GM21423 (cell line): ENCODE results near the gene USP34.
"Not testable (repeated sequence)": the region's sequence is repeated elsewhere in the genome, so short reads cannot be mapped to it uniquely, and the experiment has no call there.

ENCODE experiments used
- ATAC-seq: cut with Tn5 transposase; IDR thresholded peaks from one replicate; pipeline ENCODE4 v1.9.1; 2021; ENCODE audit warnings: mild to moderate bottlenecking, moderate library complexity; ENCODE audit not compliant: unreplicated experiment

Gene USP34

DNA sequence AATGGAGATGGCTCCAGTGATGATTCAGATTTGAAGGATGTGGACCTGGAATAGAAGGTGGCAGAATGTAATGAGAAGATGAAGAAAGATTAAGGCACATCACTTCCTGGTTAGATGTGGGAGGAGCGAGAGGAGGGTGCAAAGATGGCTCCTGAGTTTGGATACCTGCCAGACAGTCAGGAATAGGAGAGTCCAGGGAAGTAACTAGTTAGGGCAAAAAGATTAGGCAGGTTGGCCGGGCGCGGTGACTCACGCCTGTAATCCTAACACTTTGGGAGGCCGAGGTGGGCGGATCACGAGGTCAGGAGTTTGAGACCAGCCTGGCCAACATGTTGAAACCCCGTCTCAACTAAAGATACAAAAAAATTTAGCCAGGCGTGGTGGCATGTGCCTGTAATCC, 303.3 kb downstream of the USP34 start:
- no peak for ATAC-seq

GRCh38 chr2:61165946-61166345, 304.9 kb downstream of the USP34 start:
- no peak for ATAC-seq

DNA sequence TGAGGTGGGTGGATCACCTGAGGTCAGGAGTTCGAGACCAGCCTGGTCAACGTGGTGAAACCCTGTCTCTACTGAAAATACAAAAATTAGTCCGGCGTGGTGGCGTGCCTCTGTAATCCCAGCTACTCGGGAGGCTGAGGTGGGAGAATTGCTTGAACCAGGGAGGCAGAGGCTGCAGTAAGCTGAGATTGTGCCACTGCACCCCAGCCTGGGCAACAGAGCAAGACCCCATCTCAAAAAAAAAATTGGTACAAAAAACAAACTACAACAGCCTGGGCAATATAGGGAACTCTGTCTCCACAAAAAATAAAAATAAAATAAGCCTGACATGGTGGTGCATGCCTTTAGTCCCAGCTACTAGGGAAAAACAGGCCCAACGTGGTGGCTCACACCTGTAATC, 305.8 kb downstream of the USP34 start:
- not testable (repeated sequence) for ATAC-seq

DNA sequence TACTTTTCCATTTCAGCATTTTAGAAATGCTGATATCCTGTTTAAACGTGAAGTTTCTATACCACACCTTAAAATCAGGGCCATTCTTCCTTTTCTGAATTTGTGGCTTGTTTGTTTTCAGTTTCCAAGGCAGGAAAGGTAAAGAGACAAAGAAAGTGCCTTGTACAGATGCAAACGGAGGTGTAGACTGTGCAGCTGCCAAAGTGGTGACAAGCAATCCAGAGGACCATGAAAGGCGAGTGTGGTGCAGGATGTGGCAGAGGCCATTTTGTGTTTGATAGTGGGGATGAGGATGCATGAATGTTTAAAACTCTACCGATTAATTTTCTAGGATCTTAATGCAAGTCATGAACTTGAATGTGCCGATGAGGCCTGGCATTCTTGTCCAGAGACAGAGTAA, 308.2 kb downstream of the USP34 start:
- ATAC-seq: no peak

DNA sequence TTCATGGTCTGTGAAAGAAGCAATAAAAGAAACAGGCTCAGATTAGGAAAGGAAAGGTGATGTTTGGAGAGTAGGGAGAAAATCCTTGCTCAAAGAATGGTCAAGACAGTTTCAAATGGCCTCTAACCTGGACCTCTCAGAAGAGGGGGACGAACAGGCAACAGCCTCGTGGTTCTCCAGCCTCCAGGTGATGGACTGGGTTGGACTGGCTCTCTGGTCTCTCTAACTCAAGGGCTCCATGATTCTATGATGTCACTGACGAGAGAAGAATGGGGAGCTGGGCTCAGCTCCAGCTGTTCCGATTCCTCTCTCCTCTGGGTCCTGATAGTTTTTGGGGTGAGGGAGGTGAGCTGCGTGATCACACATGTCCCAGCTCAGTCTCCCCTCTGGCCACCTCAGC, 309.0 kb downstream of the USP34 start, which contains the start of gene C2orf74:
C2orf74 (plus strand) TSS at position 301 of the 400 bp plus-strand sequence. CDS start 327 bp downstream, outside the sequence.
- no peak for ATAC-seq

- no peak for ATAC-seq
Observed at GRCh38 chr2:61158356-61158955, 312.4 kb downstream of the USP34 start.

DNA sequence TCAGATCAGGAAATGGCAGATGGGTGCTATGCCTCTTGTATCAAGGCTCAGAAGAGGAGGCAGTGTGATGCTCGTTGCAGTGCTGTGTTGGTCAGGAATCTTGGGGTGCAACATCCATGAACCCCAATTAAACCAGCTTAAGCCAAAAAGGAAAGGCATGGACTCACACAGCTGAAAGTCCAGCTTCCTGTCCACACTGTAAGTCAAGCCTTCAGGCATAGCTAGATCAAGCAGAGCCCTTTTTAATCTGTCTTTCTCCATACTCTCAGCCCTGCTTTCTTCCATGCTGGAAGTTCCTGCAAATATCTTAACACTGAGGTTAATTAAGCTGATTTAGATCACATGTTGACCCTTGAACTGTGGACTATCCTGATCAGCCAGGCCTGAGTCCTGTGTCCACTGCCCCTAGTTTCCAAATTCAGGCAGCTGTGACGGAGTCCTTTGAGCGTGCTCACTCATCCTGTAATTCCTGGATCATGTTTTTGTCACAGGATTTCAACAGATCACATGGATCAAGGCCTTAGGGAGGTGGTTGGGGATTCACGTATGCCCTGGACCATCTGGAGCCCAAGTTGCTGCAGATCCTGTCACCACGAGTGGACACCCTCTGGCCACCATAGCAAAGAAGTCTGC, 313.4 kb downstream of the USP34 start:
- no peak for ATAC-seq

- ATAC-seq: no peak
Observed at GRCh38 chr2:61151436-61151835, 319.5 kb downstream of the USP34 start.

DNA sequence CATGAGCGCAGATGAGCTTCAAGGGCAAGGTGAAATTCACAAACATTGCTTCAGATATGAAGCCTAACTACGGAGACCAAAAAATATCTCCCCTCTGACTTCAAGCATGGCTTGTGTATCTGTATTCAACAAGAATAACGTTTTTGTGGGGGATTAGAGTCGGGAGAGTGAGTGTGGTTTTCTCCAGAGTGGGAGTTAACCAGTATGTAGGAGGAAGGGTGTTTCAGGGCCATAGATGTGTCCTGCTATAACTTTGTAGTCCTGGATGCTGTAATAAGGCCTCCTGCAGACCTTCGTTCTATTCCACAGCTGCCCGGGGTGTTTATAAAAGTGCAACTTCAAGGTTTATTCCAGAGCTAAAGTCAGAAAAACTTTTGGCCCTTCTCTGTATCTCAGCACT, 321.8 kb downstream of the USP34 start:
- ATAC-seq: no peak

- ATAC-seq: not testable (repeated sequence)
Observed at GRCh38 chr2:61148091-61148490, 322.8 kb downstream of the USP34 start.

DNA sequence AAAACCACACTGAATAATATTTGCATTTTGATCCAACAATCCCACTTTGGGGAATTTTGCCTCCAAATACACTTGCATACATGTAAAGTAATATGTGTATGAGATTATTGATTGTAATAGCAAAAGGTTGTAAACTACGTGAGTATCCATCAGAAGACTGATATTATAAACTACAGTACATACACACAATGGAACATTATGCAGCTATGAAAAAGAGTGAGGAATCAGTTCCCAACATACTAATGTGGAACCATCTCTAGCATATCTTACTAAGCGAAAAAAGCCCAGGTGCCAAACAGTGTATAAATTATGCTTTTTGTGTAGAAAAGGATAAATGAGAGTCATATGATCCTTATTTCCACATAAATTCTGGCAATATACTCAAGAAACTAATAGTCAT, 324.9 kb downstream of the USP34 start:
- ATAC-seq: no peak

- ATAC-seq: peak; percentile 92
Observed at GRCh38 chr2:61144697-61145268, 326.1 kb downstream of the USP34 start.

DNA sequence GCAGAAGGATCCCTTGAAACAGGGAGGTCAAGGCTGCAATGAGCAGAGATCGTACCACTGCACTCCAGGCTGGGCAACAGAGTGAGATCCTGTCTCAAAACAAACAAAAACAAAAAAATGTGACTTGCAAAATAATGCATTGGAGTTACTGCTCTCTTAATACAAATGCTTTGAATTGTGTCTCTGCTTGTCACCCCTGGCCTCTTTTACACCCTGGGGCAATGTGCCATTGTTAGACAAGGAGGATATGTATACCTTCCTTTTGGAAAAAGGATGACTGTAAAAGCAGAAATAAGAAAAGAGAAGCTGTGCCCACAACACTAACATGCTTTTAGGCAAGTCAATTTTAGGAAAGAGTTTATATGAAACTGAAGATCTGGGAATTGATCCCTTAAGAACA, 329.7 kb downstream of the USP34 start:
- ATAC-seq: no peak

DNA sequence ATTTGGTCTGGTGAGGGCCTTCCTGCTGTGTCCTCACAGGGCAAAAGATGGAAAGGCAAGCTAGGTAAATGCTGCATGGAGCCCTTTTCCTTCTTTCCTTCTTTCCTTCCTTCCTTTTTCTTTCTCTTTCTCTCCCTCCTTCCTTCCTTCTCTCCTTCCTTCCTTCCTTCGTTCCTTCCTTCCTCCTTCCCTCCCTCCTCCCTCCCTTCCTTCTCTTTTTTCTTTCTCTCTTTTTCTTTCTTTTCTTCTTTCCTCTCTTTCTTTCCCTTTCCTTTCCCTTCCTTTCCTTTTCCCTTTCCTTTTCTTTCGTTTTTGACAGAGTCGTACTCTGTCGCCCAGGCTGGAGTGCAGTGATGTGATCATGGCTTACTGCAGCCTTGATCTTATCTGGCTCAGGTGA, 332.0 kb downstream of the USP34 start:
- no peak for ATAC-seq
